T-helper 17 cell (primary cell): ENCODE results near the gene METTL3. TPM values are rescaled to one million over a fixed set of nuclear protein-coding genes. Genes with fewer than 3 reads are reported as not detected.
A peak's percentile ranks its signal among the peaks of the same experiment; 100 is the strongest.
"Not testable (repeated sequence)": the region's sequence is repeated elsewhere in the genome, so short reads cannot be mapped to it uniquely, and the experiment has no call there.

Experiments used
- ATAC-seq: fragments of 150-1000 bp; cut with Tn5 transposase; 2 replicates; pipeline ENCODE4 v1.10.0; 2021; ENCODE audit warnings: mild to moderate bottlenecking, moderate library complexity
- DNase-seq, 3 donors: peaks; one replicate each; pipeline versions ENCODE4 v3.0.0 to v3.0.0-alpha.2; 2020 to 2021
- H3K9me3 ChIP-seq: one replicate; pipeline ENCODE4 v1.7.0; 2013; ENCODE audit warnings: low read length, mild to moderate bottlenecking; ENCODE audit not compliant: control insufficient read depth, poor library complexity, severe bottlenecking
- H3K27ac Mint-ChIP-seq: one replicate; pipeline ENCODE4 v1.8.0; 2022; ENCODE audit warnings: mild to moderate bottlenecking, moderate library complexity, mixed read lengths
- H3K27me3 Mint-ChIP-seq: one replicate; pipeline ENCODE4 v1.8.0; 2022; ENCODE audit warnings: mixed read lengths
- H3K36me3 Mint-ChIP-seq: one replicate; pipeline ENCODE4 v1.8.0; 2022; ENCODE audit warnings: low read depth, mixed read lengths
- H3K4me1 Mint-ChIP-seq: one replicate; pipeline ENCODE4 v1.8.0; 2022; ENCODE audit warnings: mild to moderate bottlenecking, mixed read lengths
- H3K4me3 Mint-ChIP-seq: one replicate; pipeline ENCODE4 v1.8.0; 2022; ENCODE audit warnings: mild to moderate bottlenecking, moderate library complexity, mixed read lengths
- total RNA-seq, 4 donors: library from RNA in 2 of 4; stranded (reverse) in 2 of 4; gene quantifications; one replicate each; pipeline ENCODE4 v1.2.3 and lab custom pipeline; 2022 to 2026

The METTL3 gene
- total RNA-seq (10 to 100 TPM; 42.3 to 46.5 TPM), total RNA-seq (lab: John Stamatoyannopoulos, UW) (54.5 to 173 reads per million in 2 donors)

DNA sequence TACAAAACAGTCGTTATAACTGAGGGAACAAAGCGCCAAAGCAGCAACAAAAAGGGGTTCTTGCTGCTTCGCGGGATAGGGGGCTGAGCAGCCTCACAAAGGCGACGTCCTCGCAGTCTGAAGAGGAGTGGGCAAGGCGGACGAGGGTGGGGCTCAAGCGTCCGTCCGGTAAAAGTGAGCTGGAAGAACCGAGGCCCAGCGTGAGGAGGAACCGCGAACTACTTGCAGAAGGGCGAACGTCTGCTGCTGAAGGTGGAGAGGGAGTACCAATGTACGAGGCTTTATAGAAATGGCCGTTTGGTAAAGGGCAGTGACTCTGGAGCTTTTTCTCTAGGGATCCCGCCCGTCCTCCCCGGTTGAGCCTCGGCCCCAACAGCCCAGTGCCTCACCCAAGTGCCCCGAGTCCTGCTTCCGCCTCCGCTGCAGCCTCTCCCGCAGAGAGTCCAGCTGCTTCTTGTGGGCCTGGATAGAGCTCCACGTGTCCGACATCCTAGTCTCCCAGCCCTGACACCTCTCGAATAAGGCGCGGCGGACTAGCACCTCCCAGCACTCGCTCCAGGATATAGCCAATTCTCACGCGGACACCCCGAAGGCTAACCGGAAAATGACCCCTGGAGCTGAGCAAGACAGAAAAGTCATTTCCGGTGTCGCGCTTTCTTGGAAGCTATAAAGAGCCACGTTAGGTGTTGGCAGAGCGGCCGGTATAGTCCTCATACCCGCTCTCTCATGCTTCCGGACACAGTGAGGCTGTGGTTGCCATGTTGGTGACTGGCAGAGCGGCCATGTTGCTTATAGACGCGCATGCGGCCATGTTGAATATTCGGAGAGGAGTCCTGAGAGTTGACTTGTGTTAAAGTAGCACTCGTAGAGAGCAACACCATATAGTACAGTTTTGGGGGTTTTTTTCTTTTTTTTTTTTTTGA lies at the start of gene METTL3:
Gene METTL3 (minus strand): TSS at position 606 of the 923 bp plus-strand sequence. CDS start 117 bp downstream, at position 489.
- H3K9me3 ChIP-seq, result no peaks in the 10 kb centered on the region
- Mint-ChIP-seq H3K4me3 (peak within 1 kb of the TSS; percentile 98), H3K4me1 (peaks cover 26% of the 10 kb centered on the region), H3K27ac (peak within 1 kb of the TSS; percentile 98), H3K27me3 (no peaks in the 10 kb centered on the region), H3K36me3 (peaks cover 5% of the 10 kb centered on the region)
- DNase-seq (peak; percentile 76 to 90 (median 86)), ATAC-seq (peak; percentile 99)

- no peaks in the 10 kb centered on the region for H3K9me3 ChIP-seq
- DNase-seq, result no peak
- Mint-ChIP-seq H3K27me3 (no peaks in the 10 kb centered on the region), H3K27ac (peak overlapping the region; percentile 19), H3K4me3 (no peak overlapping the region), H3K36me3 (no peaks in the 10 kb centered on the region), H3K4me1 (peaks cover 8% of the 10 kb centered on the region)
- no peak for ATAC-seq
These were observed 47.6 kb upstream of the METTL3 start for GRCh38 chr14:21558703-21559170.

DNA sequence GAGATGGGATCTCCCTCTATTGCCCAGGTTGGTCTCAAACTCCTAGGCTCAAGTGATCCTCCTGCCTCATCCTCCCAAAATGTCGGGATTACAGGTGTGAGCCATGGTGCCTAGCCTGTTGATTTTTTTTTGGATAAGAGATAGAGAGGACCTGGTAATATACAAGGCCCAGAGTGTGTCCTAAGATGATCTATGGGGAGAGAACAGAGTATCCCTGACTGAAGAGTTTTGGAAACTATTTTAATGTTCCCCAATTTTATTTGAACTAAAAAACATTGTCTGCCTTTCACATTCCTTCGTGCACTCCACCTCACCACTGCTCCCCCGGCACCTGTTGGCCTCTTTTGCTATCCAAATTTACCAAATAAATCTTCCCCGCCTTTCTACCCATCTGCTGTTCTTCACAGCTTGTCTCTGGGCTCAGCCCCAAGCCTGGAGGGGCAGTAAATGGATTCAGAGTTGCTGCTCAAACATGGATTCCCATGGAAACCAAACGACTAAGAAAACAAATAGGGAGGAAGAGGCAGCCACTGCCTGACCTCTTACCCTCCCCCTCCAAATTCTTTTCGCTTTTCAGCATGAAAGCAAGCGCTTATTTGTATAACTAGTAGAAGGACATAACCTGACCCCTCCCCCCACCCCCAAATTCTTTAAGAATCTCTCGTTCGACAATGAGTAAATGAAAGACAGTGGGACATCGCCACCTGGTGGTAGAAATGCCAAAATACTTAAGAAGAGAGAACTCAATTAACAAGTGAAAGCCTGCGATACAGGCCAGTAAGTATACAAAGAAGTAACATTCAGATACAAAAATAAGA lies 46.2 kb upstream of the METTL3 start:
- Mint-ChIP-seq H3K36me3 (no peaks in the 10 kb centered on the region), H3K4me3 (no peak overlapping the region), H3K27ac (peak overlapping the region; percentile 77), H3K27me3 (no peaks in the 10 kb centered on the region), H3K4me1 (peaks cover 8% of the 10 kb centered on the region)
- peak; percentile 36 to 69 (median 45) for DNase-seq
- no peaks in the 10 kb centered on the region for H3K9me3 ChIP-seq
- peak; percentile 73 for ATAC-seq

DNA sequence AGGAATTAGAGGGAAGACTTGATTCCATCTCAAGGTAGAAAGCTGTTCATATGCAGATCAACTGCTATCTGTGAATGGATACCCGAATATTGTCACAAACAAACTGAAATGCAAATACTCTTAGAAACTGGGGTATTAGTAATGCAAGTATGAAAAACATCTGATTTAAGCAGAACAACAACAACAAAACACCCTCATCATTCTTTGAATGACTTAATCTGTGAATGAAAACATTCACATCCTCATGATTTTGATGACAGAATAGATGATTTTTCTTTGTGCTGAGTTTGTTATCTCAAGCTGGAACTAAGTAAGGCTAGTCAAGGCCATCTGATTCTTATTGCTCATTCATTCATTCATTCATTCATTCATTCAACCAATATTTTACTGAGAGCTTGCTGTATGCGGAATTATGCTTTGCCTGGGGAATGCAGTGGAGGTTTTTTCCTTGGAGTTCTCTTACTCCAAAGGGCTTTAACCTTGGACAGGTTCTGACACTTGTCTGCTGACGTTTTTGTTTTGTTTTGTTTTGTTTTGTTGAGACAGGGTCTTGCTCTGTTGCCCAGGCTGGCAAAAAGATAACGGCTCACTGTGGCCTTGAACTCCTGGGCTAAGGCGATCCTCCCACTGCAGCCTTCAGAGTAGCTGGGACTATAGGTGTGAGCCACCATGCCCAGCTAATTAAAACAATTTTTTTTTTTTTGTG lies 45.4 kb upstream of the METTL3 start:
- H3K4me3 Mint-ChIP-seq, result no peak overlapping the region
- H3K27ac Mint-ChIP-seq, result peak overlapping the region; percentile 77
- H3K36me3 Mint-ChIP-seq, result no peaks in the 10 kb centered on the region
- ATAC-seq, result no peak
- DNase-seq, result no peak
- H3K9me3 ChIP-seq, result no peaks in the 10 kb centered on the region
- peaks cover 8% of the 10 kb centered on the region for H3K4me1 Mint-ChIP-seq
- H3K27me3 Mint-ChIP-seq, result no peaks in the 10 kb centered on the region

DNA sequence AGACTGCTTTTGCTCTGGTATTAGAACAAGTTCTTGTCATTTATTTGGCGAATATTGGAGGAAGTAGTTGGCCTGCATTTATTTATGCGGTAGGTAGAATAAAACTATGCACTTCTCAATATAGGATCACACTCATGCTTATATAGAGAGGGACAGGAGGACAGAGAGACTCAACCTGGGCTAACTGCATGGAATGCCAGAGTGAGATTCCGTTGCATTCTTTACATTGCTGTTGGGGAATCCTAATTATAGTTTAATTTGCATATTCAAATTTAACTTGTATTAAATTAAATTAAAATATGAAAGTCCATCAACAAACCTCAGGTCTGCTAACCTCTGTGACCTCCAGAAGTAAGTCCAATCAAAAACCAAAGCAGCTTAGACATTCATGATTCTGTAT lies 42.1 kb upstream of the METTL3 start:
- Mint-ChIP-seq H3K36me3 (no peaks in the 10 kb centered on the region), H3K4me3 (no peak overlapping the region), H3K27me3 (peaks cover 6% of the 10 kb centered on the region), H3K27ac (no peak overlapping the region), H3K4me1 (peaks cover 8% of the 10 kb centered on the region)
- no peak for ATAC-seq
- H3K9me3 ChIP-seq, result no peaks in the 10 kb centered on the region
- DNase-seq, result no peak

GRCh38 chr14:21544588-21544987 lies 33.4 kb upstream of the METTL3 start:
- peaks cover 23% of the 10 kb centered on the region for H3K27me3 Mint-ChIP-seq
- not testable (repeated sequence) for H3K27ac Mint-ChIP-seq, H3K9me3 ChIP-seq, H3K4me3 Mint-ChIP-seq, H3K36me3 Mint-ChIP-seq, DNase-seq, H3K4me1 Mint-ChIP-seq, ATAC-seq

- no peaks in the 10 kb centered on the region for H3K4me1 Mint-ChIP-seq
- H3K27me3 Mint-ChIP-seq, result peaks cover 29% of the 10 kb centered on the region
- H3K4me3 Mint-ChIP-seq, result no peak overlapping the region
These were observed 32.8 kb upstream of the METTL3 start for GRCh38 chr14:21543963-21544362.

DNA sequence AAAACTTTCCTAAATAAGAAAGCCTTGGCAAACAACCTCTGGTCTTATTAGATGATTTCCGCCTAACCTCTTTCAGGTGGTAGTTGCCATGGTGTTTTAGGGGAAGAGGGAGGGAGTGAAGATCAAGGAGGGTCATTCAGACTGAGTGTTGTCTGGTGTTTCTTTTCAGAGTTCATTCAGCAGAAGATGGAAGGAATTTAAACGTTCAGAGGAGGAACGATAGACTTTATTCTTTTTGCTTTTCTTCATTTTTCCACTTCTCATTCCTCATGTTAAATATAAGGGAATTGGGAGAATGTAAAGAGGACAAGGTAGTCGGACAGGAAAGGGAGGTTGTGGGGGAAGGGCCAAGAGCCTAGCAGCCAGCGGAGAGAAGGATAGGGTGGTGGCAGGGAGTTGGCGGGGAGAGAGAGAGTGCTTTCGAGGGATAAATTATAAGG lies 32.4 kb upstream of the METTL3 start:
- no peak overlapping the region for H3K27ac Mint-ChIP-seq
- peaks cover 6% of the 10 kb centered on the region for H3K36me3 Mint-ChIP-seq
- no peaks in the 10 kb centered on the region for H3K9me3 ChIP-seq
- H3K4me1 Mint-ChIP-seq, result no peaks in the 10 kb centered on the region
- DNase-seq (no peak), ATAC-seq (no peak)
- H3K4me3 Mint-ChIP-seq, result no peak overlapping the region
- peaks cover 34% of the 10 kb centered on the region for H3K27me3 Mint-ChIP-seq

More at GRCh38 chr14:21543963-21544362, 32.8 kb upstream of the METTL3 start:
- Mint-ChIP-seq H3K36me3 (peaks cover 6% of the 10 kb centered on the region), H3K27ac (no peak overlapping the region)
- no peaks in the 10 kb centered on the region for H3K9me3 ChIP-seq
- DNase-seq (no peak), ATAC-seq (no peak)

DNA sequence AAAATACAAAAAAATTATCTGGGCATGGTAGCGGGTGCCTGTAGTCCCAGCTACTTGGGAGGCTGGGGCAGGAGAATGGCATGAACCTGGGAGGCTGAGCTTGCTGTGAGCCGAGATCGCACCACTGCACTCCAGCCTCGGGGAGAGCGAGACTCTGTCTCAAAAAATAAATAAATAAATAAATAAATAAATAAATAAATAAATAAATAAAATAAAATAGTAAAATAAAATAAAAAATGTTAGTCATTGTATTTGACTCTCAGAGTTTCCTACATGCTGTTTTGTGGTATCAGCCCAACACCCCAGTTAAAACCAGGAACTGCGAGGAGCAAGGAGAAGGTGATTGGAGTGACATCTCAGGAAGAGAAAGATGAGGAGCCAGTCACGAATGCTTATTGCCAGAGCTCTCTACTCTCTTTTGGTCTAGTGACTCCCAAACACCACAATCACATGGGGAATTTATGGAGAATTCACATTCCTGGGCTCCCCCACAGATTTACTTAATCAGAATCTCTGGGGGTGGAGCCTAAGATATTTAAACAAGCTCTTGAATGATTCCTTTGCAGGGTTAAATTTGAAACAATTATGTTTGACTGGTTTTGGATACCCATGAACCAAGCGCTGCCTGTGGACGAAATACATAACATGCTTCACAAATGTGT lies 30.4 kb upstream of the METTL3 start:
- peaks cover 10% of the 10 kb centered on the region for H3K36me3 Mint-ChIP-seq
- no peak for ATAC-seq

DNA sequence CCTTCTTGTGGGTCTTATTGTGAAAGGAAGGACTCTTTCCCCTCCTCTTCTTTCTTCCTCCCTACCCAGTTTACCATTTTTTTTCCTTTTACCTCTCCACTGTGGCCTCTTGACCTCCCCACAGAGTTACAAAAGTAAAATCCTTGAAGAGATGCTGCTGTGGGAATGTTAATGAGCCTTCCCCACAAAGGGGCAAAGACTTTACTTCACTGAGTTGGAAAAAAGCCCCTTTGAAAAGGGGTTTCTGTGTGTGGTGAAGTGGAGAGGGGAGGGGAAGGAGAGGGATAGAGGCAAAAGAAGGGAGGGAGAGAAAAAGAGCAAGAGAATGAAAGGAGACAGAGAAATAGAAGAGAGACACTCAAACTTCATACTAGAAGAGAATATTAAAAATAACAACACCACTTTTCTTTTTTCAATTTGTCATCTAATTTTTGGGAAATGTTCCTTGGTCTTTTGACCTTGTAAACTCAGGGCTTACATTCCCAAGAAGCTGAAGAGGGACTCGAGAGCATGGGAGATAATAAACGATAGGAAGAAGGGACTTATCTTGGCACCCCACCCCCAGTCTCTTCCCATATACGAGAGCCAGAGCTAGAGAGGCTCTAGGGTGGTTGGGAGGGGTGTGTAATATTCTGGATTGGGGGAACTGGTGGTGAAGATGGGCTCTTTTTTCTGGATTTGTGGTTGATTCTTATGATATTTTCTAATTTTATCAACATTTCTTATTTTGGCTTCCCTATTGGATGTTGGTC lies 28.2 kb upstream of the METTL3 start:
- H3K9me3 ChIP-seq, result no peaks in the 10 kb centered on the region
- Mint-ChIP-seq H3K4me3 (no peak overlapping the region), H3K4me1 (peaks cover 9% of the 10 kb centered on the region), H3K36me3 (peaks cover 10% of the 10 kb centered on the region), H3K27ac (no peak overlapping the region), H3K27me3 (peaks cover 73% of the 10 kb centered on the region)
- ATAC-seq (no peak), DNase-seq (no peak)

More for the DNA sequence above, 30.4 kb upstream of the METTL3 start:
- no peak overlapping the region for H3K4me3 Mint-ChIP-seq
- H3K4me1 Mint-ChIP-seq, result peaks cover 5% of the 10 kb centered on the region
- no peaks in the 10 kb centered on the region for H3K9me3 ChIP-seq
- DNase-seq, result no peak
- H3K27ac Mint-ChIP-seq, result no peak overlapping the region
- peaks cover 53% of the 10 kb centered on the region for H3K27me3 Mint-ChIP-seq

- Mint-ChIP-seq H3K4me1 (peaks cover 9% of the 10 kb centered on the region), H3K27ac (no peak overlapping the region), H3K4me3 (no peak overlapping the region), H3K27me3 (peaks cover 68% of the 10 kb centered on the region), H3K36me3 (peaks cover 6% of the 10 kb centered on the region)
- DNase-seq (no peak), ATAC-seq (no peak)
- H3K9me3 ChIP-seq, result no peaks in the 10 kb centered on the region
These were observed 25.9 kb upstream of the METTL3 start for GRCh38 chr14:21537090-21537424.
